Type B pancreatic cell (in vitro differentiated cells): ENCODE results near the gene EIF1AY. TPM values are rescaled to one million over a fixed set of nuclear protein-coding genes. Genes with fewer than 3 reads are reported as not detected.

Experiments
- total RNA-seq: library from RNA; stranded (reverse); gene quantifications from 2 replicates; pipeline ENCODE4 v1.2.1, GENCODE V29; 2021; ENCODE audit warnings: low replicate concordance

The EIF1AY gene
- total RNA-seq, 1 donor from 2014 or later = not detected

Other genes starting within 250 kb of the EIF1AY start
- not detected in 2 replicates for gene RPS4Y2, start 180.3 kb downstream of the EIF1AY start, total RNA-seq